Psoas muscle (tissue), 8 donors: ENCODE data around the gene SLC6A8. TPM values are rescaled to one million over a fixed set of nuclear protein-coding genes. Genes with fewer than 3 reads are reported as not detected.

Experiments used
- ATAC-seq, 4 donors: fragments of 200-7000 bp; cut with Tn5 transposase; one replicate each; pipeline ENCODE4 v1.9.1; 2020; ENCODE audit warnings: moderate library complexity in 3 of 4, mild to moderate bottlenecking in 2 of 4
- DNase-seq, 2 donors: peaks; one replicate each; pipeline ENCODE4 v3.0.0-alpha.2; 2020
- H3K27ac ChIP-seq: fragments of 200-600 bp; one replicate; pipeline ENCODE4 v1.8.0; 2022
- H3K27me3 ChIP-seq, 3 donors: fragments of 200-600 bp in 1 of 3; one replicate each; pipeline versions ENCODE4 v1.6.1 to v1.8.0; 2013 to 2022; ENCODE audit warnings: low read length in 2 of 3, mild to moderate bottlenecking in 2 of 3, moderate library complexity in 1 of 3; ENCODE audit not compliant: insufficient read depth in 3 of 3
- H3K36me3 ChIP-seq, 2 donors: fragments of 200-600 bp in 1 of 2; one replicate each; pipeline versions ENCODE4 v1.6.1 to v1.8.0; 2013 to 2022; ENCODE audit warnings: low read depth in 1 of 2, mild to moderate bottlenecking in 1 of 2, moderate library complexity in 1 of 2; ENCODE audit not compliant: insufficient read depth in 1 of 2
- H3K4me1 ChIP-seq: fragments of 200-600 bp; one replicate; pipeline ENCODE4 v1.8.0; 2022
- H3K4me3 ChIP-seq: fragments of 200-600 bp; one replicate; pipeline ENCODE4 v1.8.0; 2022; ENCODE audit warnings: mild to moderate bottlenecking
- H3K9me3 ChIP-seq: fragments of 200-600 bp; one replicate; pipeline ENCODE4 v1.8.0; 2022
- WGBS, 3 donors: extraction: QIAGEN DNeasy Blood & Tissue Kit; methylation state at CpG; one replicate each; pipeline versions ENCODE4 v1.1.6 to v1.1.7; 2013; 5-methylcytosine and 5-hydroxymethylcytosine counted together
- intact Hi-C, 2 donors: fragments of 100-400 bp; cut with DNase I; formaldehyde crosslinking; loops; one replicate each; pipeline versions ENCODE4 v1.11.0 to v1.14.2; 2022
- polyA plus RNA-seq, 3 donors: library from polyadenylated mRNA; stranded (reverse); fragments of 200-250 nt; gene quantifications; one replicate each; pipeline ENCODE4 v1.2.3, GENCODE V29; 2013
- total RNA-seq, 4 donors: library from RNA; stranded (reverse); fragmentation: NEBNext Ultra II Directional in 2 of 4; extraction: Animal tissue kit (Norgen Biotek cat#: 25700) in 2 of 4; gene quantifications; one replicate each; pipeline versions ENCODE4 v1.2.1 to v1.2.4, GENCODE V29; 2021 to 2023
- TF ChIP-seq, protein P1 (sequence below): fragments of 200-600 bp; IDR thresholded peaks from one replicate; pipeline ENCODE4 v1.8.0; 2022; ENCODE audit warnings: antibody characterized with exemption
- donor health status: healthy with polysubstance abuse.
- donor health status: DM: no; HTN: no; CAD: no; lungs with moderate emphysema.
- donor health status: Bipolar disorder and iron deficiency.
- donor health status: healthy.
- donor health status: DM: yes; HTN: yes; CAD: no.
- donor health status: DM: no; HTN: no; CAD: no.
- donor health status: DM: no; HTN: no; CAD: no.
- donor health status: DM: yes; HTN: yes; CAD: no.

SLC6A8 gene
- total and polyA plus RNA-seq, 7 donors: 82.2 to 256 (median 104) TPM

DNA sequence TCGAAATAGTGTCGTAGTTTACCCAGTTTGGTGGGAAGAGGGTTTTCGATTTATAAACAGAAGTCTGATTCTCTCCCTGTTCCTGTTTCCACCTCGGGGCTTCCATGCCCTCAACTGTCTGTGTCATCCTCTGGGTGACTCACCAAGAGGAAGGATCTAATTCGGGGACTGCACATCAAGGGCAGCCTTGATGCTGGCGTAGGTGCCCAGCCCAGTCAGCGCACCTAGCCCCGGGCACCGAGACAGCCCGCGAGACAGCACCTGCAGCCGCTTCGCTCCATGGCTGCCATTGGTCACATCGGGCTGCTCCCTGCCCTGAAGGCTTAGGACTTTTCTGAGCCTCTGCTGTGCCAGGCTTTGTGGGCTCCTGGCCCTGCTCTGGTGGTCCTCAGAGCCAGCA is 44.7 kb downstream of the SLC6A8 start:
- H3K36me3 ChIP-seq: peaks cover 0 to 29% of the 10 kb centered on the region in 2 donors
- H3K27me3 ChIP-seq: no peaks in the 10 kb centered on the region
- DNase-seq (no peak), ATAC-seq (peak in 1 of 4 donors; percentile 32)
- H3K27ac ChIP-seq: no peak overlapping the region
- H3K4me1 ChIP-seq: peaks cover 16% of the 10 kb centered on the region
- H3K4me3 ChIP-seq: no peak overlapping the region
- H3K9me3 ChIP-seq: no peaks in the 10 kb centered on the region
- TF ChIP-seq, protein P1, sequence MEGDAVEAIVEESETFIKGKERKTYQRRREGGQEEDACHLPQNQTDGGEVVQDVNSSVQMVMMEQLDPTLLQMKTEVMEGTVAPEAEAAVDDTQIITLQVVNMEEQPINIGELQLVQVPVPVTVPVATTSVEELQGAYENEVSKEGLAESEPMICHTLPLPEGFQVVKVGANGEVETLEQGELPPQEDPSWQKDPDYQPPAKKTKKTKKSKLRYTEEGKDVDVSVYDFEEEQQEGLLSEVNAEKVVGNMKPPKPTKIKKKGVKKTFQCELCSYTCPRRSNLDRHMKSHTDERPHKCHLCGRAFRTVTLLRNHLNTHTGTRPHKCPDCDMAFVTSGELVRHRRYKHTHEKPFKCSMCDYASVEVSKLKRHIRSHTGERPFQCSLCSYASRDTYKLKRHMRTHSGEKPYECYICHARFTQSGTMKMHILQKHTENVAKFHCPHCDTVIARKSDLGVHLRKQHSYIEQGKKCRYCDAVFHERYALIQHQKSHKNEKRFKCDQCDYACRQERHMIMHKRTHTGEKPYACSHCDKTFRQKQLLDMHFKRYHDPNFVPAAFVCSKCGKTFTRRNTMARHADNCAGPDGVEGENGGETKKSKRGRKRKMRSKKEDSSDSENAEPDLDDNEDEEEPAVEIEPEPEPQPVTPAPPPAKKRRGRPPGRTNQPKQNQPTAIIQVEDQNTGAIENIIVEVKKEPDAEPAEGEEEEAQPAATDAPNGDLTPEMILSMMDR: no peak
- WGBS, 3 donors: 88 to 92% (median 91%) methylated on average over 14 of the region's 14 CpGs
- intact Hi-C loops: no loop called here

DNA sequence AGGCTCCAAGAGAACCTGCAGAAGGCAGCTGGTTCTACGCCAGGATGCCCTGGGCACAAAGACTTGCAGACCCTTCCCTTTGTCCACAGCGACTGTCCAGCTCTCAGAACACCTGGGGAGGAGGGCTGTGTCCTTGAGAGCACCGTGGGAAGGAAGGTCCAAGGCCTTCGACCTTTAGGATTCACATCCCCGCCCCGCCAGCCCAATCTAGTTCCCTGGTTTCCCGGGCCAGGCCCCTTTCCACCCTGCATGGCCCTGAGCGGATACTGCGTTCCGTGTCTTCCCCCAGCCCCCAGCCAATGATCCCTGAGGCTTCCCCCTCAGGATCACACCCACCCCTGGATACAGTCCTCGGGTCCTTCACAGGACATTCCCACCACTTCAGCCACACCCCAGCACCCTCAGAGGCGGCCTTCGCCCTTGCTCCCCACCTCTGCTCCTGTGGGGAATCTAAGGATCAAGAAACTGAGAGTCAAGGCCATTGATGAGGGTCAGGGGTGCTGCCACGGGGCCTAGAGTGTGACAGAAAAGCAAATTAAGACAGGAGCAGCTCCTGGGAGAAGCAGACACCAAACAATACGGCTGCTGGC is 46.0 kb downstream of the SLC6A8 start:
- peaks cover 4% of the 10 kb centered on the region for H3K4me1 ChIP-seq
- no peak for DNase-seq

DNA sequence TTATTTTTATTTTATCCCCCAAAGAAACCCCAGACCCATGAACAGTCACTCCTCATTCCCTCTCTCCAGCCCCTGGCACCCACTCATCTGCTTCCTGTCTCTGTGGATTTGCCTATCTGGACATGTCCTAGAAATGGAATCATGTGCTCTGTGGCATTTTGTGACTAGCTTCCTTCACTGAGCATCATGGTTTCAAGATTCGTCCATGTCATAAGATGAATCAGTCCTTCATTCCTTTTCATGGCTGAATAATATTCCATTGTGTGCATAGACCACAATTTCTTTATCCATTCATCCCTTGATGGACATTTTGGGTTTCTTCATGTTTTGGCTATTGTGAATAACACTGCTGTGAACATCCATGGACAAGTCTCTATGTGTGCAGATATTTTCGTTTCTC is 47.1 kb downstream of the SLC6A8 start:
- no peaks in the 10 kb centered on the region for H3K27me3 ChIP-seq
- no peak overlapping the region for H3K27ac ChIP-seq
- peaks cover 0 to 31% of the 10 kb centered on the region in 2 donors for H3K36me3 ChIP-seq
- H3K4me3 ChIP-seq: no peak overlapping the region
- intact Hi-C loops: no loop called here
- 79 to 99% (median 97%) methylated on average over 2 of the region's 2 CpGs for WGBS, 3 donors
- ATAC-seq (no peak), DNase-seq (no peak)
- TF ChIP-seq, protein P1: no peak
- no peaks in the 10 kb centered on the region for H3K9me3 ChIP-seq
- no peaks in the 10 kb centered on the region for H3K4me1 ChIP-seq

More for the DNA sequence above, 46.0 kb downstream of the SLC6A8 start:
- no peak overlapping the region for H3K4me3 ChIP-seq
- no peak overlapping the region for H3K27ac ChIP-seq
- no peak for ATAC-seq
- H3K36me3 ChIP-seq: peaks cover 0 to 38% of the 10 kb centered on the region in 2 donors
- WGBS, 3 donors: 85 to 89% (median 87%) methylated on average over 7 to 15 of the region's 15 CpGs
- TF ChIP-seq, protein P1: no peak
- intact Hi-C loops: no loop called here
- H3K27me3 ChIP-seq: no peaks in the 10 kb centered on the region
- no peaks in the 10 kb centered on the region for H3K9me3 ChIP-seq

DNA sequence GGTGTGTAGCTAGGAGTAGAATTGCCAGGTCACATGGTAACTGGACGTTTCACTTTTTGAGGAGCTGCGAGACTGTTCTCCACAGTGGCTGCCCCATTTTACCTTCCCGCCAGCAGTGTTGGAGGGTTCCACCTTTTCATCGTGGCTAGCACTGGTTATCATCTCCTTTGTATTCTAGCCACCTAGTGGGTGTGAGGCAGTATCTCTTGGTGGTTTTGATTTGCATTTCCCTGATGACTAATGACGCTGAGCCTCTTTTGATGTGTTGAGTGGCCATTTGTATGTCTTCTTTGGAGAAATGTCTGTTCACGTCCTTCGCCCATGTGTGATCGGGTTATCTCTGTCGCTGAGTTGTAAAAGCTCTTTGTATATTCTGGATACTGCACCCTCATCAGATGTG is 47.5 kb downstream of the SLC6A8 start:
- H3K4me1 ChIP-seq: no peaks in the 10 kb centered on the region
- 85 to 90% (median 88%) methylated on average over 9 of the region's 9 CpGs for WGBS, 3 donors
- peaks cover 0 to 35% of the 10 kb centered on the region in 2 donors for H3K36me3 ChIP-seq
- no peaks in the 10 kb centered on the region for H3K27me3 ChIP-seq
- TF ChIP-seq, protein P1: no peak
- intact Hi-C loops: no loop called here
- no peak overlapping the region for H3K4me3 ChIP-seq
- DNase-seq (no peak), ATAC-seq (no peak)
- H3K27ac ChIP-seq: no peak overlapping the region
- no peaks in the 10 kb centered on the region for H3K9me3 ChIP-seq
